Fibroblast of skin of abdomen (primary cell): ENCODE data around the gene ST6GAL1.
"Not testable (repeated sequence)": the region's sequence is repeated elsewhere in the genome, so short reads cannot be mapped to it uniquely, and the experiment has no call there.

ENCODE experiments used
- DNase-seq: peaks from one replicate; pipeline ENCODE4 v3.0.0-alpha.2; 2013

Gene ST6GAL1

GRCh38 chr3:187051724-187052366 lies 121.5 kb downstream of the ST6GAL1 start:
- DNase-seq = no peak

GRCh38 chr3:187052427-187052826 lies 122.1 kb downstream of the ST6GAL1 start:
- not testable (repeated sequence) for DNase-seq

GRCh38 chr3:187054433-187054832 lies 124.1 kb downstream of the ST6GAL1 start:
- DNase-seq = not testable (repeated sequence)

GRCh38 chr3:187057803-187058202 lies 127.5 kb downstream of the ST6GAL1 start:
- DNase-seq = not testable (repeated sequence)

- DNase-seq = no peak
Measured at GRCh38 chr3:187061748-187062147, 131.4 kb downstream of the ST6GAL1 start.

GRCh38 chr3:187062526-187063177 lies 132.3 kb downstream of the ST6GAL1 start:
- DNase-seq = peak; percentile 89

- peak; percentile 32 for DNase-seq
Measured at GRCh38 chr3:187063286-187064121, 133.2 kb downstream of the ST6GAL1 start.

- peak; percentile 78 for DNase-seq
Measured at GRCh38 chr3:187064210-187065115, 134.1 kb downstream of the ST6GAL1 start.

- DNase-seq = peak; percentile 26
Measured at GRCh38 chr3:187066228-187066995, 136.1 kb downstream of the ST6GAL1 start.

- DNase-seq = no peak
Measured at GRCh38 chr3:187068787-187069186, 138.5 kb downstream of the ST6GAL1 start.

GRCh38 chr3:187069857-187070516 lies 139.7 kb downstream of the ST6GAL1 start:
- no peak for DNase-seq

- DNase-seq = no peak
Measured at GRCh38 chr3:187072102-187072501, 141.8 kb downstream of the ST6GAL1 start.

GRCh38 chr3:187072511-187072910 lies 142.2 kb downstream of the ST6GAL1 start:
- no peak for DNase-seq

- DNase-seq = no peak
Measured at GRCh38 chr3:187073581-187074098, 143.3 kb downstream of the ST6GAL1 start.

- DNase-seq = no peak
Measured at GRCh38 chr3:187074846-187075245, 144.5 kb downstream of the ST6GAL1 start.

GRCh38 chr3:187076297-187076696 lies 146.0 kb downstream of the ST6GAL1 start:
- DNase-seq = no peak

GRCh38 chr3:187077085-187077484 lies 146.8 kb downstream of the ST6GAL1 start:
- DNase-seq = no peak

- no peak for DNase-seq
Measured at GRCh38 chr3:187077537-187077936, 147.2 kb downstream of the ST6GAL1 start.

- DNase-seq = no peak
Measured at GRCh38 chr3:187079090-187080022, 149.0 kb downstream of the ST6GAL1 start.
